Measurements from ENCODE around the gene CDH13.

Gene CDH13

GRCh38 chr16:83838151-83838550, 1211.4 kb downstream of the CDH13 start:
- Histone ChIP-seq H3K4me1 (ENCODE audit: insufficient read depth, low read length) (peaks cover 10% of the 10 kb centered on the region), H3K9me3 (ENCODE audit: insufficient read depth, low read length, severe bottlenecking) (no peaks in the 10 kb centered on the region), H3K27me3 (ENCODE audit: insufficient read depth, low read length, poor library complexity) (peaks cover 3% of the 10 kb centered on the region), H3K9ac (ENCODE audit: low read depth, low read length) (no peak overlapping the region), H4K20me1 (ENCODE audit: insufficient read depth, low read length) (no peaks in the 10 kb centered on the region), H3K27ac (ENCODE audit: low read length) (no peak overlapping the region), H3K4me2 (ENCODE audit: insufficient read depth, low read length) (no peak overlapping the region), H3K79me2 (ENCODE audit: insufficient read depth, low read length) (no peaks in the 10 kb centered on the region), H3K4me3 (ENCODE audit: low read depth in 1 of 2, low read length in 2 of 2) (no peak overlapping the region), H3K36me3 (ENCODE audit: insufficient read depth, low read length) (no peaks in the 10 kb centered on the region), H2AFZ (ENCODE audit: low read depth, low read length) (no peak overlapping the region)
- DNase-seq (no peak), ATAC-seq (ENCODE audit: insufficient read depth, low read depth) (no peak)
- TF ChIP-seq EZH2 (IDR thresholded peaks at IDR 0.05; ENCODE audit: borderline replicate concordance, low read depth, low read length, severe bottlenecking) = no peak
- TF ChIP-seq, protein P1, sequence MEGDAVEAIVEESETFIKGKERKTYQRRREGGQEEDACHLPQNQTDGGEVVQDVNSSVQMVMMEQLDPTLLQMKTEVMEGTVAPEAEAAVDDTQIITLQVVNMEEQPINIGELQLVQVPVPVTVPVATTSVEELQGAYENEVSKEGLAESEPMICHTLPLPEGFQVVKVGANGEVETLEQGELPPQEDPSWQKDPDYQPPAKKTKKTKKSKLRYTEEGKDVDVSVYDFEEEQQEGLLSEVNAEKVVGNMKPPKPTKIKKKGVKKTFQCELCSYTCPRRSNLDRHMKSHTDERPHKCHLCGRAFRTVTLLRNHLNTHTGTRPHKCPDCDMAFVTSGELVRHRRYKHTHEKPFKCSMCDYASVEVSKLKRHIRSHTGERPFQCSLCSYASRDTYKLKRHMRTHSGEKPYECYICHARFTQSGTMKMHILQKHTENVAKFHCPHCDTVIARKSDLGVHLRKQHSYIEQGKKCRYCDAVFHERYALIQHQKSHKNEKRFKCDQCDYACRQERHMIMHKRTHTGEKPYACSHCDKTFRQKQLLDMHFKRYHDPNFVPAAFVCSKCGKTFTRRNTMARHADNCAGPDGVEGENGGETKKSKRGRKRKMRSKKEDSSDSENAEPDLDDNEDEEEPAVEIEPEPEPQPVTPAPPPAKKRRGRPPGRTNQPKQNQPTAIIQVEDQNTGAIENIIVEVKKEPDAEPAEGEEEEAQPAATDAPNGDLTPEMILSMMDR (IDR thresholded peaks at IDR 0.05; ENCODE audit: borderline replicate concordance, extremely low read depth, low read length, poor library complexity, severe bottlenecking) = no peak

DNA sequence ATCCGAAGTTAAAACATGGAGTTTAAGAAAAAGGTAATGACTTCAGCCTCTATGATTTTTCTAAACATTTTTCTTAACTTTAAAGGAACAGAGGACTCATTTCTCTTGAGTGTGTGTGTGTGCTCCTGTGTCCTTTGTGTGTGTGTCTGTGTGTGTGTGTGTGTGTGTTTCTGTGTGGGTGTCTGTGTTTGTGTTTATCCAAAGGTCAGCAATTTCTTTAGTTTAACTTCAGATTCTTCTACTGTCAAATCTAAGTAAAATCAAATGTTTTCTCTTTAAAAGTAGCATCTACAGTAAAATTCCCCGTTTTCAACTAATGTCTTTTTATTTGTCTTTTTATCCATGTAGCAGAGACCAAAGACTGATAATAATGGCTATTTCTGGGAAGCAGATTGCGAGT, 1212.8 kb downstream of the CDH13 start:
- no peak for DNase-seq
- H3K9me3 ChIP-seq (ENCODE audit: insufficient read depth, low read length, severe bottlenecking) = no peaks in the 10 kb centered on the region
- H3K79me2 ChIP-seq (ENCODE audit: insufficient read depth, low read length) = no peaks in the 10 kb centered on the region
- no peaks in the 10 kb centered on the region for H4K20me1 ChIP-seq (ENCODE audit: insufficient read depth, low read length)
- no peaks in the 10 kb centered on the region for H3K36me3 ChIP-seq (ENCODE audit: insufficient read depth, low read length)
- no peak overlapping the region for H3K9ac ChIP-seq (ENCODE audit: low read depth, low read length)
- no peak for ATAC-seq (ENCODE audit: insufficient read depth, low read depth)
- no peak overlapping the region for H2AFZ ChIP-seq (ENCODE audit: low read depth, low read length)
- H3K4me2 ChIP-seq (ENCODE audit: insufficient read depth, low read length) = no peak overlapping the region
- H3K27me3 ChIP-seq (ENCODE audit: insufficient read depth, low read length, poor library complexity) = peaks cover 3% of the 10 kb centered on the region
- no peak overlapping the region for H3K27ac ChIP-seq (ENCODE audit: low read length)
- H3K4me3 ChIP-seq (ENCODE audit: low read depth in 1 of 2, low read length in 2 of 2) = no peak overlapping the region
- H3K4me1 ChIP-seq (ENCODE audit: insufficient read depth, low read length) = peaks cover 10% of the 10 kb centered on the region
- TF ChIP-seq, protein P1 (IDR thresholded peaks at IDR 0.05; ENCODE audit: borderline replicate concordance, extremely low read depth, low read length, poor library complexity, severe bottlenecking) = no peak
- TF ChIP-seq EZH2 (IDR thresholded peaks at IDR 0.05; ENCODE audit: borderline replicate concordance, low read depth, low read length, severe bottlenecking) = no peak

DNA sequence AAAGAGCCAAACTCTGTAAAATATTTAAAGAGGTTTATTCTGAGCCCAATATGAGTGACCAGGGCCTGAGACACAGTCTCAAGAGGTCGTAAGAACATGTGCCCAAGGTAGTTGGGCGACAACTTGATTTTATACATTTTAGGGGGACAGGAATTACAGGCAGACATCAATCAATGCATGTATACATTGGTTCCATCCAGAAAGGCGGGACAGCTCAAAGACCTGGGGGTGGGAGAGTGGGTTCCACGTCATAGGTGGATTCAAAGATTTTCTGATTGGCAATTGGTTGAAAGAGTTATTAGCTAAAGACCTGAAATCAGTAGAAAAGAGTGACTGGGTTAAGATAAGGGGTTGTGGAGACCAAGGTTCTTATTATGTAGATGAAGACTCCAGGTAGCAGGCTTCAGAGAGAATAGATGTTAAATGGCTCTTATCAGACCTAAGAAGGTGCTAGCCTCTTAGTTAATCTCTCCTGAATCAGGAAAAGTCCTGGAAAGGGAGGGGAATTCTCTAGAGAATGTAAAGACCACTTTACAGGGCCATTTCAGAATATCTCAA, 1213.4 kb downstream of the CDH13 start:
- H3K9ac ChIP-seq (ENCODE audit: low read depth, low read length) = no peak overlapping the region
- ATAC-seq (ENCODE audit: insufficient read depth, low read depth) (no peak), DNase-seq (no peak)
- H3K27me3 ChIP-seq (ENCODE audit: insufficient read depth, low read length, poor library complexity) = peaks cover 3% of the 10 kb centered on the region
- no peak overlapping the region for H3K4me2 ChIP-seq (ENCODE audit: insufficient read depth, low read length)
- H2AFZ ChIP-seq (ENCODE audit: low read depth, low read length) = no peak overlapping the region
- no peaks in the 10 kb centered on the region for H3K79me2 ChIP-seq (ENCODE audit: insufficient read depth, low read length)
- no peaks in the 10 kb centered on the region for H4K20me1 ChIP-seq (ENCODE audit: insufficient read depth, low read length)
- H3K9me3 ChIP-seq (ENCODE audit: insufficient read depth, low read length, severe bottlenecking) = no peaks in the 10 kb centered on the region
- H3K4me1 ChIP-seq (ENCODE audit: insufficient read depth, low read length) = peaks cover 10% of the 10 kb centered on the region
- no peak overlapping the region for H3K4me3 ChIP-seq (ENCODE audit: low read depth in 1 of 2, low read length in 2 of 2)
- H3K36me3 ChIP-seq (ENCODE audit: insufficient read depth, low read length) = no peaks in the 10 kb centered on the region
- TF ChIP-seq, protein P1 (IDR thresholded peaks at IDR 0.05; ENCODE audit: borderline replicate concordance, extremely low read depth, low read length, poor library complexity, severe bottlenecking) = no peak
- TF ChIP-seq EZH2 (IDR thresholded peaks at IDR 0.05; ENCODE audit: borderline replicate concordance, low read depth, low read length, severe bottlenecking) = no peak
- no peak overlapping the region for H3K27ac ChIP-seq (ENCODE audit: low read length)

DNA sequence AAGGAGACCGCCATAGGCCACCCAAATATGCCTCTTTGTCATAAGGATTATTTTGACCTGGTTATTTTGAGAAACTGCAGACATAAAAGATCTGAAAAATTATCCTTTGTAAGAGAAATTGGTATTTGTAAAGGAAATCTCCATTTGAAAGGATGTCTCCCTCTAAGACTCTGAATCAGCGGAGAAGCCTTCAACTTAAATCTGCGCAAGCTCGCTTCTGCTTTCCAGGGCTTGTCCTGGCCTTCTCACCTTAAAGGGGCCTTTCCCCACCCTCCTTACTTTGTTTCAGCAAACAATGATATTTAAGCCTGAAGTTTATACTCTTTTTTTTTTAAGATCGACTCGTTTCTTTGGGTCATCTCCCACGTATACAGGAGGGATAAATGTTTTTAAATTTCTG, 1215.5 kb downstream of the CDH13 start:
- no peaks in the 10 kb centered on the region for H3K79me2 ChIP-seq (ENCODE audit: insufficient read depth, low read length)
- H3K4me3 ChIP-seq (ENCODE audit: low read depth in 1 of 2, low read length in 2 of 2) = no peak overlapping the region
- no peak overlapping the region for H3K27ac ChIP-seq (ENCODE audit: low read length)
- H3K9ac ChIP-seq (ENCODE audit: low read depth, low read length) = no peak overlapping the region
- peaks cover 3% of the 10 kb centered on the region for H3K27me3 ChIP-seq (ENCODE audit: insufficient read depth, low read length, poor library complexity)
- H2AFZ ChIP-seq (ENCODE audit: low read depth, low read length) = no peak overlapping the region
- DNase-seq = no peak
- no peak for ATAC-seq (ENCODE audit: insufficient read depth, low read depth)
- no peak overlapping the region for H3K4me2 ChIP-seq (ENCODE audit: insufficient read depth, low read length)
- TF ChIP-seq, protein P1 (IDR thresholded peaks at IDR 0.05; ENCODE audit: borderline replicate concordance, extremely low read depth, low read length, poor library complexity, severe bottlenecking) = no peak
- no peak for TF ChIP-seq EZH2 (IDR thresholded peaks at IDR 0.05; ENCODE audit: borderline replicate concordance, low read depth, low read length, severe bottlenecking)
- no peaks in the 10 kb centered on the region for H4K20me1 ChIP-seq (ENCODE audit: insufficient read depth, low read length)
- H3K36me3 ChIP-seq (ENCODE audit: insufficient read depth, low read length) = no peaks in the 10 kb centered on the region
- no peaks in the 10 kb centered on the region for H3K9me3 ChIP-seq (ENCODE audit: insufficient read depth, low read length, severe bottlenecking)
- no peaks in the 10 kb centered on the region for H3K4me1 ChIP-seq (ENCODE audit: insufficient read depth, low read length)
